Fibroblast of skin of abdomen (primary cell): ENCODE data around the gene MAPT.
"Not testable (repeated sequence)": the region's sequence is repeated elsewhere in the genome, so short reads cannot be mapped to it uniquely, and the experiment has no call there.

Experiments
- DNase-seq: peaks from one replicate; pipeline ENCODE4 v3.0.0-alpha.2; 2013

Gene MAPT

GRCh38 chr17:45929344-45929743 is 35.0 kb downstream of the MAPT start:
- no peak for DNase-seq

GRCh38 chr17:45930420-45930951 is 36.1 kb downstream of the MAPT start:
- DNase-seq = no peak

- DNase-seq = no peak
Observed at GRCh38 chr17:45931677-45932076, 37.3 kb downstream of the MAPT start.

- no peak for DNase-seq
Observed at GRCh38 chr17:45934044-45934979, 40.0 kb downstream of the MAPT start.

- no peak for DNase-seq
Observed at GRCh38 chr17:45935197-45935709, 40.9 kb downstream of the MAPT start.

- no peak for DNase-seq
Observed at GRCh38 chr17:45935710-45936509, 41.6 kb downstream of the MAPT start.

- no peak for DNase-seq
Observed at GRCh38 chr17:45936610-45937009, 42.3 kb downstream of the MAPT start.

- DNase-seq = not testable (repeated sequence)
Observed at GRCh38 chr17:45937186-45937585, 42.8 kb downstream of the MAPT start.

GRCh38 chr17:45939395-45939794 is 45.0 kb downstream of the MAPT start:
- DNase-seq = no peak

GRCh38 chr17:45940293-45940692 is 45.9 kb downstream of the MAPT start:
- no peak for DNase-seq

- DNase-seq = no peak
Observed at GRCh38 chr17:45940826-45941225, 46.5 kb downstream of the MAPT start.

- DNase-seq = no peak
Observed at GRCh38 chr17:45941395-45941794, 47.0 kb downstream of the MAPT start.

- DNase-seq = no peak
Observed at GRCh38 chr17:45942284-45942683, 47.9 kb downstream of the MAPT start.

- DNase-seq = no peak
Observed at GRCh38 chr17:45946841-45947256, 52.5 kb downstream of the MAPT start.

- DNase-seq = no peak
Observed at GRCh38 chr17:45948498-45948880, 54.1 kb downstream of the MAPT start.

GRCh38 chr17:45948881-45949624 is 54.7 kb downstream of the MAPT start:
- DNase-seq = peak; percentile 62

- DNase-seq = no peak
Observed at GRCh38 chr17:45949755-45950320, 55.5 kb downstream of the MAPT start.

- DNase-seq = no peak
Observed at GRCh38 chr17:45950888-45951287, 56.5 kb downstream of the MAPT start.

GRCh38 chr17:45951403-45951802 is 57.0 kb downstream of the MAPT start:
- DNase-seq = no peak

- no peak for DNase-seq
Observed at GRCh38 chr17:45951941-45952340, 57.6 kb downstream of the MAPT start.

GRCh38 chr17:45952814-45953320 is 58.5 kb downstream of the MAPT start:
- no peak for DNase-seq

- DNase-seq = no peak
Observed at GRCh38 chr17:45953561-45953960, 59.2 kb downstream of the MAPT start.
